Lung (tissue), 12 donors: Measurements from ENCODE around the gene TFDP1. TPM values are rescaled to one million over a fixed set of nuclear protein-coding genes. Genes with fewer than 3 reads are reported as not detected.

Source experiments
- ATAC-seq: fragments of 200-7000 bp; cut with Tn5 transposase; one replicate; pipeline ENCODE4 v1.9.1; 2020; ENCODE audit warnings: moderate number of reproducible peaks; ENCODE audit not compliant: insufficient read depth, low FRiP score
- DNase-seq, 3 donors: peaks; one replicate each; pipeline ENCODE4 v3.0.0-alpha.2; 2013 to 2017
- H3K27ac ChIP-seq, 2 donors: one replicate each; pipeline ENCODE4 v1.5.1; 2013; ENCODE audit warnings: mild to moderate bottlenecking in 2 of 2, moderate library complexity in 2 of 2, control low read depth in 1 of 2, inconsistent platforms in 1 of 2, low read depth in 1 of 2, low read length in 1 of 2
- H3K27me3 ChIP-seq, 3 donors: one replicate each; pipeline ENCODE4 v1.5.1; 2013; ENCODE audit warnings: low read length in 2 of 3; ENCODE audit not compliant: control insufficient read depth in 3 of 3, insufficient read depth in 3 of 3
- H3K36me3 ChIP-seq, 4 donors: one replicate each; pipeline ENCODE4 v1.5.1; 2013; ENCODE audit warnings: low read length in 4 of 4, mild to moderate bottlenecking in 1 of 4, moderate library complexity in 1 of 4; ENCODE audit not compliant: control insufficient read depth in 4 of 4, insufficient read depth in 4 of 4
- H3K4me1 ChIP-seq, 5 donors: one replicate each; pipeline ENCODE4 v1.5.1; 2013; ENCODE audit warnings: low read length in 5 of 5, mild to moderate bottlenecking in 2 of 5, moderate library complexity in 1 of 5; ENCODE audit not compliant: control insufficient read depth in 5 of 5, insufficient read depth in 5 of 5
- H3K4me3 ChIP-seq: one replicate; pipeline ENCODE4 v1.5.1; 2013; ENCODE audit warnings: mild to moderate bottlenecking, control low read depth, moderate library complexity
- H3K9ac ChIP-seq, 2 donors: one replicate each; pipeline ENCODE4 v1.5.1; 2013; ENCODE audit warnings: low read length in 2 of 2, control low read depth in 1 of 2; ENCODE audit not compliant: insufficient read depth in 1 of 2
- H3K9me3 ChIP-seq, 4 donors: one replicate each; pipeline ENCODE4 v1.5.1; 2013; ENCODE audit warnings: low read length in 3 of 4, mild to moderate bottlenecking in 1 of 4, moderate library complexity in 1 of 4; ENCODE audit not compliant: control insufficient read depth in 4 of 4, insufficient read depth in 3 of 4
- CTCF ChIP-seq: IDR thresholded peaks from 2 replicates; pipeline ENCODE4 v1.5.1; 2012; ENCODE audit warnings: mild to moderate bottlenecking; ENCODE audit errors: control extremely low read depth, extremely low read depth
- WGBS, 2 donors: extraction: QIAGEN DNeasy Blood & Tissue Kit; methylation state at CpG; one replicate each; pipeline ENCODE4 v1.1.7; 2013; 5-methylcytosine and 5-hydroxymethylcytosine counted together
- polyA plus RNA-seq, 2 donors: library from polyadenylated mRNA; stranded (reverse); fragments of 200-250 nt; gene quantifications; one replicate each; pipeline ENCODE4 v1.2.1, GENCODE V29; 2013
- total RNA-seq, 2 donors: library from RNA; depleted of rRNA in 1 of 2; stranded (reverse); fragments of >200 nt in 1 of 2; gene quantifications; one replicate each; pipeline ENCODE4 v1.2.1, GENCODE V29; 2014 to 2021
- donor health status: control.
- donor health status: control.
- donor health status: Bipolar disorder and iron deficiency.
- donor health status: healthy.
- donor health status: DM: yes; HTN: yes; CAD: no.

Gene TFDP1
- total and polyA plus RNA-seq, 4 donors, result 19.6 to 44.2 (median 40.3) TPM

GRCh38 chr13:113559061-113559460 lies 25.5 kb upstream of the TFDP1 start:
- Histone ChIP-seq H3K27me3 (peaks cover 0 to 11% (median 0%) of the 10 kb centered on the region in 3 donors), H3K9ac (no peak overlapping the region), H3K4me3 (no peak overlapping the region), H3K36me3 (no peaks in the 10 kb centered on the region), H3K4me1 (peaks cover 0 to 4% (median 0%) of the 10 kb centered on the region in 5 donors), H3K27ac (no peak overlapping the region), H3K9me3 (no peaks in the 10 kb centered on the region)
- ATAC-seq, result no peak
- DNase-seq, result no peak
- no peak for TF ChIP-seq CTCF
- WGBS, 2 donors, result 83 to 88% methylated on average over 7 of the region's 7 CpGs

- no peak for DNase-seq
- H3K27ac ChIP-seq, result no peak overlapping the region
- H3K4me3 ChIP-seq, result no peak overlapping the region
- TF ChIP-seq CTCF, result no peak
- no peak for ATAC-seq
- H3K9me3 ChIP-seq, result no peaks in the 10 kb centered on the region
- peaks cover 0 to 4% (median 0%) of the 10 kb centered on the region in 5 donors for H3K4me1 ChIP-seq
- no peaks in the 10 kb centered on the region for H3K36me3 ChIP-seq
- no peak overlapping the region for H3K9ac ChIP-seq
- 91 to 94% methylated on average over 56 of the region's 56 CpGs for WGBS, 2 donors
- peaks cover 0 to 16% (median 0%) of the 10 kb centered on the region in 3 donors for H3K27me3 ChIP-seq
Observed at GRCh38 chr13:113559901-113560644, 24.5 kb upstream of the TFDP1 start.

GRCh38 chr13:113560645-113561416 lies 23.7 kb upstream of the TFDP1 start:
- Histone ChIP-seq H3K9ac (no peak overlapping the region), H3K4me3 (no peak overlapping the region), H3K36me3 (no peaks in the 10 kb centered on the region), H3K9me3 (no peaks in the 10 kb centered on the region), H3K27me3 (peaks cover 0 to 18% (median 0%) of the 10 kb centered on the region in 3 donors), H3K4me1 (peaks cover 0 to 4% (median 0%) of the 10 kb centered on the region in 5 donors), H3K27ac (no peak overlapping the region)
- no peak for ATAC-seq
- no peak for DNase-seq
- WGBS, 2 donors, result 83 to 86% methylated on average over 18 of the region's 18 CpGs
- TF ChIP-seq CTCF, result no peak
